ENCODE measurements around the gene EFCAB14. TPM values are rescaled to one million over a fixed set of nuclear protein-coding genes. Genes with fewer than 3 reads are reported as not detected.
"Not testable (repeated sequence)": the region's sequence is repeated elsewhere in the genome, so short reads cannot be mapped to it uniquely, and the experiment has no call there.

The EFCAB14 gene
- total RNA-seq, 1 donor from 2014 or later = 59.5 TPM

- peak; percentile 79 for DNase-seq (ENCODE audit: low spot score)
These were observed 6.2 kb upstream of the EFCAB14 start for GRCh38 chr1:46724991-46725735.

- no peak for DNase-seq (ENCODE audit: low spot score)
These were observed 5.0 kb upstream of the EFCAB14 start for GRCh38 chr1:46723901-46724300.

GRCh38 chr1:46721686-46722205 lies 2.8 kb upstream of the EFCAB14 start:
- no peak for DNase-seq (ENCODE audit: low spot score)

- DNase-seq (ENCODE audit: low spot score) = no peak
These were observed 2.3 kb upstream of the EFCAB14 start for GRCh38 chr1:46721204-46721603.

GRCh38 chr1:46720319-46720718 lies 1.4 kb upstream of the EFCAB14 start:
- DNase-seq (ENCODE audit: low spot score) = not testable (repeated sequence)

- DNase-seq (ENCODE audit: low spot score) = no peak
These were observed 775 bp upstream of the EFCAB14 start for GRCh38 chr1:46719689-46720088.

- peak; percentile 3 for DNase-seq (ENCODE audit: low spot score)
These were observed 581 bp downstream of the EFCAB14 start for GRCh38 chr1:46718340-46718726.

GRCh38 chr1:46717654-46718053 lies 1.3 kb downstream of the EFCAB14 start:
- no peak for DNase-seq (ENCODE audit: low spot score)

GRCh38 chr1:46714976-46715375 lies 3.9 kb downstream of the EFCAB14 start:
- no peak for DNase-seq (ENCODE audit: low spot score)

GRCh38 chr1:46708121-46708520 lies 10.8 kb downstream of the EFCAB14 start:
- DNase-seq (ENCODE audit: low spot score) = no peak

GRCh38 chr1:46705408-46705807 lies 13.5 kb downstream of the EFCAB14 start:
- no peak for DNase-seq (ENCODE audit: low spot score)

- no peak for DNase-seq (ENCODE audit: low spot score)
These were observed 14.8 kb downstream of the EFCAB14 start for GRCh38 chr1:46703927-46704641.

GRCh38 chr1:46699666-46700065 lies 19.2 kb downstream of the EFCAB14 start:
- no peak for DNase-seq (ENCODE audit: low spot score)

- no peak for DNase-seq (ENCODE audit: low spot score)
These were observed 21.9 kb downstream of the EFCAB14 start for GRCh38 chr1:46697053-46697452.

GRCh38 chr1:46694676-46695075 lies 24.2 kb downstream of the EFCAB14 start:
- not testable (repeated sequence) for DNase-seq (ENCODE audit: low spot score)

- peak; percentile 17 for DNase-seq (ENCODE audit: low spot score)
These were observed 25.8 kb downstream of the EFCAB14 start for GRCh38 chr1:46692811-46693770.

- DNase-seq (ENCODE audit: low spot score) = peak; percentile 18
These were observed 26.7 kb downstream of the EFCAB14 start for GRCh38 chr1:46691997-46692790.

- no peak for DNase-seq (ENCODE audit: low spot score)
These were observed 27.9 kb downstream of the EFCAB14 start for GRCh38 chr1:46690931-46691421.

- no peak for DNase-seq (ENCODE audit: low spot score)
These were observed 29.0 kb downstream of the EFCAB14 start for GRCh38 chr1:46689897-46690296.

- DNase-seq (ENCODE audit: low spot score) = no peak
These were observed 29.6 kb downstream of the EFCAB14 start for GRCh38 chr1:46689356-46689755.
